HL-60 (cell line): ENCODE measurements around the gene TERT.
"Not testable (repeated sequence)": the region's sequence is repeated elsewhere in the genome, so short reads cannot be mapped to it uniquely, and the experiment has no call there.

Source experiments
- DNase-seq, 2 experiments: peaks; one replicate each; pipeline ENCODE4 v3.0.0-alpha.2; 2010 to 2020; ENCODE audit warnings: low read depth in 1 of 2, low spot score in 1 of 2
- H3K27ac ChIP-seq: fragments of 250-450 bp; sonication (Bioruptor Pico); replicated peaks from 2 replicates; pipeline ENCODE4 v1.5.1; 2020; ENCODE audit warnings: mild to moderate bottlenecking, moderate library complexity
- H3K27me3 ChIP-seq: fragments of 250-450 bp; sonication (Bioruptor Pico); 2 replicates; pipeline ENCODE4 v1.5.1; 2021; ENCODE audit warnings: mild to moderate bottlenecking, moderate library complexity; ENCODE audit not compliant: insufficient read depth, poor library complexity, severe bottlenecking
- H3K4me3 ChIP-seq: replicated peaks from 2 replicates; pipeline ENCODE4 v1.5.1; 2011; ENCODE audit warnings: mild to moderate bottlenecking, control low read depth, low read length; ENCODE audit not compliant: insufficient read depth
- CTCF ChIP-seq: IDR thresholded peaks from one replicate; pipeline ENCODE4 v1.5.1; 2011; ENCODE audit warnings: low read length, control low read depth, inconsistent platforms; ENCODE audit not compliant: insufficient read depth
- GABPA ChIP-seq: IDR thresholded peaks from 2 replicates; pipeline ENCODE4 v1.6.1; 2012; ENCODE audit warnings: low read depth
- POLR2AphosphoS5 ChIP-seq: IDR thresholded peaks from 2 replicates; pipeline ENCODE4 v1.6.1; 2012; ENCODE audit warnings: low read depth
- SPI1 ChIP-seq: IDR thresholded peaks from 2 replicates; pipeline ENCODE4 v1.6.1; 2012; ENCODE audit warnings: low read depth, mild to moderate bottlenecking, borderline replicate concordance
- TF ChIP-seq, protein P1 (sequence below): IDR thresholded peaks from 2 replicates; pipeline ENCODE4 v1.6.1; 2012; ENCODE audit warnings: low read depth; ENCODE audit not compliant: insufficient replicate concordance

Gene TERT

GRCh38 chr5:1342268-1342667, 47.4 kb upstream of the TERT start:
- TF ChIP-seq GABPA, result no peak
- no peak for TF ChIP-seq SPI1
- TF ChIP-seq, protein P1, sequence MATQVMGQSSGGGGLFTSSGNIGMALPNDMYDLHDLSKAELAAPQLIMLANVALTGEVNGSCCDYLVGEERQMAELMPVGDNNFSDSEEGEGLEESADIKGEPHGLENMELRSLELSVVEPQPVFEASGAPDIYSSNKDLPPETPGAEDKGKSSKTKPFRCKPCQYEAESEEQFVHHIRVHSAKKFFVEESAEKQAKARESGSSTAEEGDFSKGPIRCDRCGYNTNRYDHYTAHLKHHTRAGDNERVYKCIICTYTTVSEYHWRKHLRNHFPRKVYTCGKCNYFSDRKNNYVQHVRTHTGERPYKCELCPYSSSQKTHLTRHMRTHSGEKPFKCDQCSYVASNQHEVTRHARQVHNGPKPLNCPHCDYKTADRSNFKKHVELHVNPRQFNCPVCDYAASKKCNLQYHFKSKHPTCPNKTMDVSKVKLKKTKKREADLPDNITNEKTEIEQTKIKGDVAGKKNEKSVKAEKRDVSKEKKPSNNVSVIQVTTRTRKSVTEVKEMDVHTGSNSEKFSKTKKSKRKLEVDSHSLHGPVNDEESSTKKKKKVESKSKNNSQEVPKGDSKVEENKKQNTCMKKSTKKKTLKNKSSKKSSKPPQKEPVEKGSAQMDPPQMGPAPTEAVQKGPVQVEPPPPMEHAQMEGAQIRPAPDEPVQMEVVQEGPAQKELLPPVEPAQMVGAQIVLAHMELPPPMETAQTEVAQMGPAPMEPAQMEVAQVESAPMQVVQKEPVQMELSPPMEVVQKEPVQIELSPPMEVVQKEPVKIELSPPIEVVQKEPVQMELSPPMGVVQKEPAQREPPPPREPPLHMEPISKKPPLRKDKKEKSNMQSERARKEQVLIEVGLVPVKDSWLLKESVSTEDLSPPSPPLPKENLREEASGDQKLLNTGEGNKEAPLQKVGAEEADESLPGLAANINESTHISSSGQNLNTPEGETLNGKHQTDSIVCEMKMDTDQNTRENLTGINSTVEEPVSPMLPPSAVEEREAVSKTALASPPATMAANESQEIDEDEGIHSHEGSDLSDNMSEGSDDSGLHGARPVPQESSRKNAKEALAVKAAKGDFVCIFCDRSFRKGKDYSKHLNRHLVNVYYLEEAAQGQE, result no peak
- no peak for TF ChIP-seq CTCF
- no peak for TF ChIP-seq POLR2AphosphoS5
- no peak overlapping the region for H3K4me3 ChIP-seq
- H3K27ac ChIP-seq, result no peak overlapping the region
- no peak for DNase-seq
- H3K27me3 ChIP-seq, result no peaks in the 10 kb centered on the region

- no peak for DNase-seq
- Histone ChIP-seq H3K27me3 (no peaks in the 10 kb centered on the region), H3K27ac (no peak overlapping the region), H3K4me3 (no peak overlapping the region)
- TF ChIP-seq, protein P1, result no peak
- no peak for TF ChIP-seq SPI1
- TF ChIP-seq GABPA, result no peak
- no peak for TF ChIP-seq POLR2AphosphoS5
- TF ChIP-seq CTCF, result no peak
Observed at GRCh38 chr5:1341863-1342262, 47.0 kb upstream of the TERT start.

DNA sequence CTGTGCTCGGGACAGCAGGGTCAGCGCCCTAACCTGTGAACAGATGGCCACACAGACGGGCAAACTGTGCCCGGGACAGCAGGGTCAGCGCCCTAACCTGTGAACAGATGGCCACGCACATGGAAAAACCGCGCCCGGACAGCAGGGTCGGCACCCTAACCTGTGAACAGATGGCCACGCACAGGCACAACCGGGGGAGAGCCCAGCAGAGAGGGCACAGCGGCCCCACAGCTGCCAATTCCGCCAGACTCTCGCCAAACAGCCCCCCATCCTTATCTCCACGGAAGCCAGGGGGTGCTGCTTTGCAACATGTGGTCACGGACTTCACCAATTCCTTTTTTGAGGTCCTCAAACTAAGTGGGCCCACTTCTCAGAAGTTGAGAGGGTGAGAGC, 44.9 kb upstream of the TERT start:
- not testable (repeated sequence) for H3K27me3 ChIP-seq, DNase-seq, H3K4me3 ChIP-seq, H3K27ac ChIP-seq

DNA sequence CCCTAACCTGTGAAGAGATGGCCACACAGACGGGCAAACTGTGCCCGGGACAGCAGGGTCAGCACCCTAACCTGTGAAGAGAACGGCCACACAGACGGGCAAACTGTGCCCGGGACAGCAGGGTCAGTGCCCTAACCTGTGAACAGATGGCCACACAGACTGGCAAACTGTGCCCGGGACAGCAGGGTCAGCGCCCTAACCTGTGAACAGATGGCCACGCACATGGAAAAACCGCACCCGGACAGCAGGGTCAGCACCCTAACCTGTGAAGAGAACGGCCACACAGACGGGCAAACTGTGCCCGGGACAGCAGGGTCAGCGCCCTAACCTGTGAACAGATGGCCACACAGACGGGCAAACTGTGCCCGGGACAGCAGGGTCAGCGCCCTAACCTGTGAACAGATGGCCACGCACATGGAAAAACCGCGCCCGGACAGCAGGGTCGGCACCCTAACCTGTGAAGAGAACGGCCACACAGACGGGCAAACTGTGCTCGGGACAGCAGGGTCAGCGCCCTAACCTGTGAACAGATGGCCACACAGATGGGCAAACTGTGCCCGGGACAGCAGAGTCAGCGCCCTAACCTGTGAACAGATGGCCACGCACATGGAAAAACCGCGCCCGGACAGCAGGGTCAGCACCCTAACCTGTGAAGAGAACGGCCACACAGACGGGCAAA, 44.4 kb upstream of the TERT start:
- not testable (repeated sequence) for DNase-seq, H3K4me3 ChIP-seq, H3K27me3 ChIP-seq, H3K27ac ChIP-seq

- H3K4me3 ChIP-seq, result no peak overlapping the region
- TF ChIP-seq GABPA (no peak), POLR2AphosphoS5 (no peak), SPI1 (peak; percentile 57; the same call in 1 of the 2 replicates), CTCF (no peak)
- TF ChIP-seq, protein P1, result no peak
- no peak overlapping the region for H3K27ac ChIP-seq
- no peak for DNase-seq
- no peaks in the 10 kb centered on the region for H3K27me3 ChIP-seq
Observed at GRCh38 chr5:1338506-1339070, 43.7 kb upstream of the TERT start.
